Ovary (tissue), 3 donors: ENCODE results near the gene OR2Z1.

Experiments
- POLR2A ChIP-seq: fragments of 450-650 bp; IDR thresholded peaks from one replicate; pipeline ENCODE4 v1.6.1; 2017; ENCODE audit warnings: antibody characterized with exemption, mild to moderate bottlenecking, moderate library complexity
- TF ChIP-seq, protein P1 (sequence below), 3 donors: fragments of 450-650 bp in 2 of 3; fragments of 200-600 bp in 1 of 3; IDR thresholded peaks; one replicate each; pipeline versions ENCODE4 v1.5.1 to v1.8.0; 2016 to 2022; ENCODE audit warnings: antibody characterized with exemption in 3 of 3, mild to moderate bottlenecking in 1 of 3
- donor health status: DM: no; HTN: no; CAD: no.

GRCh38 chr19:8686549-8686948, 34.9 kb upstream of the OR2Z1 start:
- TF ChIP-seq, protein P1, sequence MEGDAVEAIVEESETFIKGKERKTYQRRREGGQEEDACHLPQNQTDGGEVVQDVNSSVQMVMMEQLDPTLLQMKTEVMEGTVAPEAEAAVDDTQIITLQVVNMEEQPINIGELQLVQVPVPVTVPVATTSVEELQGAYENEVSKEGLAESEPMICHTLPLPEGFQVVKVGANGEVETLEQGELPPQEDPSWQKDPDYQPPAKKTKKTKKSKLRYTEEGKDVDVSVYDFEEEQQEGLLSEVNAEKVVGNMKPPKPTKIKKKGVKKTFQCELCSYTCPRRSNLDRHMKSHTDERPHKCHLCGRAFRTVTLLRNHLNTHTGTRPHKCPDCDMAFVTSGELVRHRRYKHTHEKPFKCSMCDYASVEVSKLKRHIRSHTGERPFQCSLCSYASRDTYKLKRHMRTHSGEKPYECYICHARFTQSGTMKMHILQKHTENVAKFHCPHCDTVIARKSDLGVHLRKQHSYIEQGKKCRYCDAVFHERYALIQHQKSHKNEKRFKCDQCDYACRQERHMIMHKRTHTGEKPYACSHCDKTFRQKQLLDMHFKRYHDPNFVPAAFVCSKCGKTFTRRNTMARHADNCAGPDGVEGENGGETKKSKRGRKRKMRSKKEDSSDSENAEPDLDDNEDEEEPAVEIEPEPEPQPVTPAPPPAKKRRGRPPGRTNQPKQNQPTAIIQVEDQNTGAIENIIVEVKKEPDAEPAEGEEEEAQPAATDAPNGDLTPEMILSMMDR (IDR thresholded peaks at IDR 0.05) = no peak
- TF ChIP-seq POLR2A = no peak
